ENCODE results near the gene PPP2R2B.

PPP2R2B gene

DNA sequence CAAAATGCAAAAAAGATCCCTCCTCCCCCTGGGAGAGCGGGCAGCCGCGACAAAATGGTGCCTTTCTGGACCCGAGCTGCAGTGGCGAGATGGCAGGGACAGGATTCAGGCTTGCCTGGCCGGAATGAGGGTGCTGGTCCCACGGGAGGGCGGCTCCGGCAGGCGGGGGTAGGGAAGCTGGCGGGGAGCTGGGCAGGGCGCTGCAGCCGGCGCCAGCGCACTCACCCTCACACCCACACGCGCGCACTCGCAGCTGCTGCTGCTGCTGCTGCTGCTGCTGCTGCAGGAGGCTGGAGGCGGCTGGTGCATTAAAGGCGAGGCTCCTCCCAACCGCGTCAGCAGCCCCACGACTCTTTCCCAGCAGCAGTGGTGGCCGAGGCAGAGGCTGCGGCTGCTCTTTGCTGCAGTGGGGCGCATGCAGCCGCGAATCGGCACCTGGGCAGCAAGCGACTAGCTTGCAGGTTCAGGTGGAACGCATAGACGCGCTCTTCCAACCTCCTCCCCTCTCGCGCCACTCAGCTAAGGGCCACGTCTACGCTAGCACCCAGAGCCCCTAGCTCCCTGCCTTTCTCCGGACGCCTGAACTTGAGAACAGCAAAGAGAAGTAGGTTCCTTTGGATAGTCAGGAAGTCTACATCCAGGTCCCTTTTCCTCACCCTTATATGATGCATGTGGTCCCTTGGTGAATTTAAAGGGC is at the start of gene PPP2R2B:
PPP2R2B (minus strand) TSS at position 282 of the 697 bp plus-strand sequence.
- DNase-seq: peak in 11 of 14 donors; percentile 28 to 73 (median 63)

DNA sequence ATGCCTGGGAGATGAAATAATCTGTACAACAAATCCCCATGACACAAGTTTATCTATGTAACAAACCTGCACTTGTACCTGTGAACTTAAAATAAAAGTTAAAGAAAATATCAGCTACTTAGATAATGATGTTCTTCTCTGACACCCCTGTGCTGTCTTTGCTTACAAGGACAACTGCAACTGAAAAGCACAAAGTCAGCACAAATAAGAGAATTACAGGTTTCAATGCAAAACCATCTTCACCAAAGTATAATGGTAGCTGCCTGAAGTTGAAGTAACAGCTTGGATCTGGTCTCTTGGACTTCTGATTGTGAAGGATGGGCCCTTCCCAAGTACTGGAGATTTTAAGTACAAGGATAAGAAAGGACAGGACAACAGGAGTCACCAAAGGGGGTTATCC is 45.6 kb upstream of the PPP2R2B start:
- DNase-seq: no peak

DNA sequence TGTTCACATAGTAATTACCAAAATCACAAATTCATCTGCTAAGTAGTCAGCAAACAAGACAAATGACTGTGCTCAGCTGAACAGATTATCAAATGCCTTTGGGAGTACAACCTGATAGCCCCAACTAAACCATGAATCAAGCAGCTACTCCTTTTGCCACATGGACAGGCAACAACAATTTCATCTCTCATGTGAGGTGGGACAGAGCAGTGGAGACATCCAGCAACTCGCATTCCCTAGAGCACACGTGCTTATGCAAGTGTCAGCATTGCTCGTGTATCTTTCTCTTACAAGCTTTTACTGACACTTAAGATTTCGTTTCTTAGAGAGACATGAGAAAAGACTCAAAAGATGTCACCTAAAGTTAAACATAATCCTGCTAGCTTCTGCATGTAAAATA is 42.7 kb upstream of the PPP2R2B start:
- no peak for DNase-seq

DNA sequence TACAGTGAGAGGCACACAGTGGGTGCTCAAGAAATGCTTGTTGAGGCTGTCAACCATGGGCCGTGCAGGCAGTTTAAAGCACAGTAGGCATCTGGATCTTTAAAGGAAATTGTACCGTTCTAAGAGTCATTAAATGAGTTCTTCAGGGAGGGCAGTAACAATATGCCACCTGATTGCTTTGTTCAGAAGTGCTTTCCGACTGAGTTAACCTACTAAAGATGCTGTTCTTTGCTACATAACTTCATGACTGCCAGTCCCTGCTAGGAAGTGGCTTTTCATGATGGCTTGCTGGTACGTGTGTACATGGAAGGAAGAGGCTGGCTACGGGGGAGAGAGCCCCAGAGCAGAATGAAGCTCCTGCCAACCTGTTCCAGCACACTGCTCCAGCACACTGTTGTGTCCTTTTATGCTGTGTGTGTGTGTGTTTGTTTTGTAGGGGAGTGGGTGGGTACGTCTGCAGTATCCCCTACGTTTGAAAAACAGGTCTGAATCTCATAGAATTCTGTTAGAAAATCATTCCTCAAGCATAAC is 41.9 kb upstream of the PPP2R2B start:
- DNase-seq: no peak

DNA sequence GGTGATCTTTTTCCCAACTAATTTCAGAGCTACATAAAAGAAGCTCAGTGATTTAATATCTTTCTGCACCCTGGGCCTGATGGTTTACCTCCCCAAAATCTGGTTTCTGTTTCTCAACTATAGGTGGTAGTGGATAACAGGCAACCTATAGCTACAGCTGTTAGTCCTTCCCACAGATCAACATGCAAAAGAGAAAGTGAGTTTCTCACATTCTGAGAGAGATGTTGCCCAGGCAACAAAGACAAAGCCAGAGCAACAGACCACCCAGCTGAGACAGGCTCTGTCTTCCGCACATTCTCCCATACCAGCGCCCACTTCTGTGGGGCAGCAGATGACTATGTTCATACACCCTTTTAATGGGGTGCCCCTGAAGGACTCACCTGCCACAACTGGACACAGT is 40.7 kb upstream of the PPP2R2B start:
- no peak for DNase-seq

DNA sequence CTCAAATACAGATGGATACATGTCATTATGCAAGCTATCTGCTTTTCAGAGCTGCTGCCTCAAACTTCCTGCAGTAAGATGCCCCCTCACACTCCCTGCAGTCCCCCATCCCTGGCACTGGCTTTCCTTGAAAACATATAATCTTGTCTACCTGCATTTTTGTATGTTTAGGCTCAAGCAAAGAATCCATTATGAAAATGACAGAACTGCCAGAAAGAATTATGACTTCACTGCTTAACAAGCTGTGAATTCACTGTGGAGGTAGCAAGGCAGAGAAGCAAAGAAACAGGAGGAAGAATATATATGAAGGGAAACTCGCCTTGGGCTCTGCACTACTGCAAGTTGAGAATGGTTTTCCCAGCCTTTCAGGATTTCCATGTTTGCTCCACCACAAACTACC is 39.4 kb upstream of the PPP2R2B start:
- no peak for DNase-seq

DNA sequence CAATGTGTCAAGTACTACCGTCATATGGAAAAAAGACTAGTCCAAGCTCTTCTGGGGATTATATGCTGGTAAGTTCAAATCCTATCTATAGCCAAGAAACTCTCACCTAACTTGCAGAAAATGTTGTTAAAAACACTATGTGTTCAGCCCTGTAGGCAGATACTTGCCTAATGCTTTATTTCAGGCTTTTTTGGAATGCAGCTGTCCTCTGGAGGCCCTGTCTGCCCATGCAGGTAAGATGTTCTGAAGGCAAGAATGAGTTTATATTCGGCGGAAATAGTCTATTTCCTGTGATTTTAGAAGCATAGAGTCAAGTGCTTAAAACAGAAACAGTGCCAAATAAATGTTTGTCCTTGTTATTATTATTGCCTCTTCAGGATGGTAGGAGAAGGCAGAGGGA is 34.3 kb upstream of the PPP2R2B start:
- DNase-seq: no peak

DNA sequence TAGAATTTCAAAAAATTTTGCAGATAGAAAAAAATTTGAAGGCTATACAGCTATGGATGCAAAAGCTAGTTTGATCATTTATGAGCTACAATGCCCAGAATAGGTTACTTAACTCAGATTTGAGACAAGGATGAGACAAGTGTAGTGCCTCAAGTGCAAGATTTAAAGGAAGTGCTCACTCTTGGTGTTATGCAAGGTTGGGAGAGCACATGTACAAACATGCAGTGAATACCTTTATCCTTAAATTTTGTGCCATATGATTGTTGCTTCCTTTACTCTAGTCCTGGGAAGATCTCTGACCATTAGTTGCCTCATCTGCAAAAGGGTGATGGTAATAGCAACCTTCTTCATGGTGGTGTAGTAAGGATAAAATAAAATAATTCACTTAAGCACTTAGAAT is 31.7 kb upstream of the PPP2R2B start:
- DNase-seq: no peak

DNA sequence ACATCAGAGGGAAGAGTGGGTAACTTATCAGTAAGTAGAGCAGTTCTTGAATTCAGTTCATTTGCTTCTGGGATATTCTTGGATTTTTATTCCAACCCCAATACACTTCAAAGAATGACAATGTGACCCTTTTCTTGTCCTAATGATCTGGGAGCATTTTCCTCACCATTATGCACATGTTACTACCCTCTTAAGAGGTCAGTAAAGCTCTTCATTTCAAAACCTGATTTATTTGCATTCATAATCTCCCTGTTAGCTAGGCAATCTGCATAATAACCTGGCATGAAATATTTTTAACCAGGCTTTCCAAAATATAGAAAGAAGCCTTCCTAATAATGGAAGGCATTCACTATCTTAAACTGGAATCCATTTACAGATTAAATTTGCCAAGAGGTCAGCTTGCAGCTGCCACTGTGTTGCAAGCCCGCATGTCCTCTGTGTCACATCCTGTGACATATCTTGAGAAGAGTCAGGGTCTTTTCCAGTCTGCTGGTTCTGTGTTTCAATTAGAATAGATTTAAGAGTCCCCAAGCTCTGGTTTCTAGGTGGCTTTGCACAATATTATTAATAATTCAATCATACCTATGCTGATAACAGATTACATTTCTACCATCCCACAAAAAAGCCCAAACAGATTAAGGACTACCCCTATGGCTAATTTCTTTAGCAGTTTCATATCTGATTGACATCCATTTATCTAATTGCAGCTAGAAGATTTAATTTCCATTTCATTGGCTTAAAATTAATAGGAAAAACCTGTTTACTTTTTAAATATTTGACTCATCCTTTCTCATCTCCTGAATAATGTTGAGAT is 30.9 kb upstream of the PPP2R2B start:
- DNase-seq: no peak

DNA sequence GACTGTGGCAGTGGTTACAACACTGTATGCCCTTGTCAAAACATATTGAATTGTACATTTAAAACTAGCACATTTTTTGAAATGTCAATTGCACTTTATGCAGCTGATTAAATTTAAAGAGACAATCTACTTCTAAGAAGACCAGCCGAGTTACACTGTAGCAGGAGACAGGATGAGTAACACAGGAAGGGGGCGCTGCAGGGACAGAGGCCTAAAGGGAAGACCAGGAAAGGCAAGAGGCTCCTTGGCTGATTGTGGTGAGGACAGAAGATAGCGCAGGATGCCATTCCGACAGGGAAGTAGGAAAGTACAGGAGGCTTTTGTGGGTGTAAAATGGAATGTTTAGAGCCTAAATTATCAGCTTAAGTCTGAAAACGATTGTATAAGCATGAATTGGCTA is 28.2 kb upstream of the PPP2R2B start:
- no peak for DNase-seq

DNA sequence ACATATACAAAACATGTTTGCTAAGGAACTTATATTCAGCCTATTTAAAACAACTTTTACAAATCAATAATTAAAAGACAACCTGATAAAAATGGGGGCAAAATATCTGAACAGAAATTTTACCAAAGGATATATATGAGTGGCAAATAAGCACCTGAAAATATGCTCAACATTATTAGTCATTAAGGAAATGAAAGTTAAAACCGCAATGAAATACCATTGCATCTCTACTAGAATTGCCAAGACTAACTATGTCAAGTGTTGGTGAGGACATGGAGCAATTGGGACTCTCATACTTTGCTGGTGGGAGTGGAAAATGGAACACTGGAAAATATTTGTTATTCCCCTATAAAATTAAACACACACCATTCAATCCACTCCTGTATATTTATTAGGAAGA is 26.3 kb upstream of the PPP2R2B start:
- DNase-seq: no peak

DNA sequence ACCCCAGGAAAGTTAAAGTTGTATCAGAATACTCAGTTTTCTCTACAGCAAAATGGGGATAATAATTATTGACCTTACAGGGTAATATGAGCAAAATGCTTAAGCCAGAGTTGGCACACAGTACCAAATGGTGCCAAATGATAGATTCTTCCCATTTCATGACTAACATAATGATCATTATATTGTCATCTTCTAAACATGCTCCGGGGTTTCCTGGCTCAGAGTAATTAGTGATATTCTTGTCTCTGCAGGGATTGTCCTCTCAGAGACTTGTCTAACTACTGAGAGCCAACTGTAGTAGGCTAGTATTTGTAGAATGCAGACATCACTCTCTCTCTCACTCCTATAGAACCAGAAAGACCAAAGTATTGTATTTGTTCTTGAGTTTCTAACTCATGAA is 25.2 kb upstream of the PPP2R2B start:
- DNase-seq: no peak

DNA sequence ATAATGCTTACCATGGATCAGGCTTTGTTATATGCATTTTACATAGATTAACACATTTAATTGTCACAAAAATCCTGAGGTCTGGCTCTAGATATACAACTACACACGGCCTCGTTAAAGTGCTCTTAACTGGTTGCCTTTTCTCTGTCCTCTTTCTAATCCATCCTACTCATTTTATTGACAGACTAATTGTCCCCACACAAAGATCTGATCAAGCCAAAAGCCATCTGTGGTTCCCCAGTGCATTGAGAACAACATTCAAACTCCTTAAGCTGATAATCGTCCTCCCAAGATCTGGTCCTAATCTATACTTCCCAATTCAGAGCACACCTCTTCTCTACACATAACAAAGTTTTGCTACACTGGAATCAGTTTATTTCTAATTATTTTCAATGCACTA is 23.9 kb upstream of the PPP2R2B start:
- no peak for DNase-seq

DNA sequence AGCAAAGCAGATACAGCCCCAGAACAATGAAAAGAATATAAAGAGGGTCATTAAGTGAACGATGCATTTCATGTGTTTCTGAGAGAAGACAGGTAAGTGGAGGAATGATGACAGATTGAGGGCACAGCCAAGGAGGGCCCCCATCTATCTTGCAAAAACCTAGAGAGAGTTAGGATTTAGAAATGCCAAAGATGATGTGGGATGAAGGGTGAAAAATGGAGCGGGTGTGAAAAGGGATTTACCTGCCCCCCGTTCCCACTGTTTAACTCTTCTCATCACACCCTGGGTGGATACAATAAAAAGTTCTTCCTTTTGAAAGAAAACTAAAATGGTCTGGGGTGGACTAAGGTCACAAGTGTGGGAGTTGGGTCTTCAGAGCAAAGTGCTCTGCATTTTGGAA is 18.5 kb upstream of the PPP2R2B start:
- DNase-seq: no peak

DNA sequence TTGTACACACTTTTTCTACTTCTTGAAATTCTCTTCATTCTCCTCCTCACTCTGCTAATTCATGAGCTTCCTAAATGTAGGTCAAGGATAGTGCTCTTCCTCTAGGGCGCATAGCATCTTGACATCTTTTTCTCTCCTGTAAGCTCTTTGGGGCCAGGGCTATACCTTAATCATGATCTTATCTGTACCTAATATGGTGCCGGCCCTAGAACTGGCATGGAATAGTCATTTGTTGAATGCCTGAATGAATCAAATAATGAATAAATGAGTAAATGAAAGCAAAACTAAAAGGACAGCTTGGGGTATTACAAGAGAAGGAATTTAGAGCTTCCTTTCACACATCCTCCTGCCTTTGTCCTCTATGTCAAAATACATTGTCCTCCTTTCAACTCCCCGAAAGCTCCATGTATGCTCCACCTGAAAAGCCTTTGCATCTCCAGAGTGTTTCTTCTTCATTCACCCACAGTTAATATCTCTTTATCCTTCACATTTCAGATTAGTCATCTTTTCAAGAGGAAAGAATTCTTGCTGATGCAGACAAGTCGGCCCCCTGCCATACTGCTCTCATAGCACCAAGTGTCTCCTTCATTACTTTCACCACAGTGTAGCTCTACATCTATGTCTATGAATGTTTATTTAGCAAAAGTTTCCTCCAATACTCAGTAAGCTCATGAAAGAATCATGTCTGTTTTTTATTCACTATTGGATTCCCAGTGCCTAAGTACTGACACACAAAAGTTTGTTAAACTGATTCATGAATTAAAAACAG is 16.4 kb upstream of the PPP2R2B start:
- no peak for DNase-seq

DNA sequence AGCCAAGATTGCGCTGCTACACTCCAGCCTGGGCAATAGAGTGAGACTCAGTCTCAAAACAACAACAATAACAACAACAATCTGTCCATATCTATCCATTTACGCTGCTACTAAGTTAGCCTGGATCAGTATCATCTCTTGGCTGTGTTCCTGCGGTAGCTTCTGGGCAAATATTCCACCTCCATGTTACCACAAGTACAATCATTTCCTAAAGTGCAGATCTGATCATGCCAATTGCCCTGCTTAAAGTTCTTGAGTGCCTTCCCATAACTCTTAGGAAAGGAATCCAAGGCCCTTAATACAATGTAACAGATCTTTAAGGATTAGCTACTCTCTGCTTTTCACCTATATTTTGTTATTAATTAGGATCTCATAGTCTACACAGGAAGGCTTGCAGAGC is 15.4 kb upstream of the PPP2R2B start:
- no peak for DNase-seq

DNA sequence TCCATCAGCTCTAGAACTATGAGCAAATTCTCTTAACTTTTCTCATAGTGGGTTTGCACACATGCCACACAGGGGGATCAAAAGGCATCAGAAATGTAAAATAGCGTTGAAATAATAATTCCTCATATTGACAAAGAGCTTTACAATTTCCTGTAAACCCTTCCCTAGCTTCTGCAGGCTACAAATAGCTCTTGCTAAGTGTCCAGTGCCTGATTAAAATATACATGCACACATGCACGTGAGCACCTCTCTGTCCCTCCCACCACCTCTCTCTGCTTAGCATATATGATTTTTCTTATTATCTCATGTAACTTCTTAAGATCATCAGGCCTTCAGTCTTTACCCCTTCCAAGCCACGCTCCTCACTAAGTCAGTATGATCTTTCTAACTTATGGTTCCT is 13.7 kb upstream of the PPP2R2B start:
- DNase-seq: no peak

DNA sequence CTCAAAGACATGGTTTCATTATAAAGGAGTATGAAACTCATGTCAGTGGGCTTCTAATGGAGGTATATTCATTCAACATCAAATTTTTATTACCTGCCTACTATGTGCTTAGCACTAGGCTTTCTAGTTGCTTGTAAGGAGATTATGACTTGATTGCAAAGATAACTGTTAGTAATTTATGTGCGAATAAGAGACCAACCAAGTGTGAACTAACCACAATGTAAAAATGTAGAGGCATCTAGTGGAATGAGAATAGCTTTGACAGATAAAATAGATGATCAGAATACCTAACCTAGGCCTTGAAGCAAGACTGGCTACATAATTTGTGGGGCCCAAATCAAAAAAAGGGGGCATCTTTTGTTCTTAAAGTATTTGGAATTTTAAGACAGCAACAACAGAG is 13.0 kb upstream of the PPP2R2B start:
- DNase-seq: no peak

DNA sequence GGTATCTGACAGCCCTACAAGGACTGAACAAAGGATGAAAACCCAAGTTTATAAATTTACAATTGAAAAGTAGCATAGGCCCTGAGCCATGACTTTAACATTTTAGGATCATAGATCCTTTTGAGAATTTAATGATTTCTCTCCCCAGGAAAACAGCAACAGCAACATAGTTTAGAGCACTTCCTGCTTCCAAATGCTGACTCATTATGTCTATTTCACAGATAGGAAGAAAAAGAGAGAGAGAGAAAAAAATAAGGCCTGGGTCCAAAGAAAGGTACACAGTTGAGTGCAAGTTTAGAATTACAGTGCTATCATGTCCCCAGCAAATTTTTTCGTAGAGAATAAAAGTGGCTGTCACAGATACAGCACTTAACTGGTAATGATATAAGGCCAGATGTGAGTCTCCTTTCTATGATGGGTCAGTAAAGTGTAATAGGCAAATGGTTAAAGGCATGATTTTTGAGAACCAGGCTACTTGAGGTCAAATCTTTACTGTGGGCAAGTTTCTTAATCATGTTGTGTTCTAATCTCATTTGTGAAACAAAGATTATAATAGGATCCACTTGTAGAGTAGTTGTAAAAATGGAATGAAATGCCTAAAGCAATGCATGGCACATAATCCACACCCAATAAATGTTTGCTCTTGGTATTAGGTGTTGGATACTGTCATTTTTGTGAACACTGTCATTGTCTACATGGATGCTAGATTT is 12.3 kb upstream of the PPP2R2B start:
- DNase-seq: no peak

DNA sequence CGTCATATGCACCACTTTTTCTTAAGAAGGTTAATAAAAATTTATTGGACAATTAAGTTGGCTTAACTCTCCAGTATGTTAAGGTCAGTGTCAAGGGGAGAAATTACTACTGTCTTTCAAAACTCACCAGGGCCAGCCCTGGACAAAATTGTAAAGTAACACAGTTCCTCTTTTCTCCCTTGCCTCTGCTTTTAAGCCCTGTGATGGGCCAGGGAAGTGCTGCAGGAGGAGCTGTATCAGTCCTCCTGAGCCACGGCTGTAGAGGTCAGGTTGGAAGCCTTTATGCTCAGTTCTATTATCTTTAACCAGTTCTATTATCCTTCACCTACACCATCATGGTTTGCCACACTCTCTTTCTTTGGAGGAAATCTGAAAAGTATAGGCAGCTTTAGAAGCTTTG is 11.5 kb upstream of the PPP2R2B start:
- DNase-seq: no peak

DNA sequence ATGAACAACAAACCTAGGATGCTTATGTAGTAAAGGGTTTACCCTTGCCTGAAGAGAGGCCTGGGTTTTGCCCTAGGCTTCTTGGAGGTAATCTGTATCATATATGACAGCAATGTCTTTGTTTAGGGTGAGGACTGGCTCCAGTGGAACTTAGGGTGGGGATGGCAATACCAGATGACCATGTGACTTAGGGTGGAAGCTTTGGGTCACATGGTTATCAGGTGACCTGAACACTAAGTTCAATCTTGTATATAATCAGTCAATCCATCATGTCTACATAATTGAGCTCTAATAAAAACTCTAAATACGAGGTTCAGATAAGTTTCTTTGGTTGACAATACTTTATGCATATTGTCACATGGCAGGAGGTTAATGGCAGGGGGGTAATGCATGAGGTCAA is 10.6 kb upstream of the PPP2R2B start:
- DNase-seq: no peak

DNA sequence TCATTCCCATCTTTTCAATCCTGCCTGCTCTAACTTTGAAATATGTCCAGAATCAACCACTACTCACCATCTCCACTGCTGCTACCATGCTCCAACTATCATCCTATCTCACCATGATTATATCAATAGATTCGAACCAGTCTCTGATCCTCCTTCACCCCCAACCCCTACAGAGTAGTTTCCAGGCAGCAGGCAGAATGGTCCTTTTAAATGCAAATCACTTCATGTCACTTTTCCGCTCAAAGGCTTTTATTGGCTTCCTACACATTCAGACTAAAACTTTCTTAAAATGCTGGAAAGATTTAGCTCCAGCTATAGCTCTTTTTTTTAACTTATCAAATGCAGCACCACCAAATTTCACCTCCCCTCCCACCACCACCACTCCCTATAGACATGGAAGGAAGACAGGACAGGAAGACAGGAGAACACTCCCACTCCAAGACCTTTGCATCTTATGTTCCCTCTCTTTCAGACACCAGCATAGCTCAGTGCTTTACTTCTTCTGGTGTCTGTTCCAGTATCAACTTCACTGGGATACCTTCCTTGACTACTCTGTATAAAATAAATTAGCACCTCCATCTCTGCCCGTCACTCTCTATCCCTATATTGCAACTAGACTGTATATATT is 9.9 kb upstream of the PPP2R2B start:
- no peak for DNase-seq
